ENCODE measurements around the gene RIPPLY1. TPM values are rescaled to one million over a fixed set of nuclear protein-coding genes. Genes with fewer than 3 reads are reported as not detected.
A peak's percentile ranks its signal among the peaks of the same experiment; 100 is the strongest.

Gene RIPPLY1
- total RNA-seq, 1 donor from 2014 or later: not detected

- no peaks in the 10 kb centered on the region for H3K27me3 ChIP-seq (ENCODE audit: control insufficient read depth, insufficient read depth, low read length)
- TF ChIP-seq, protein P1, sequence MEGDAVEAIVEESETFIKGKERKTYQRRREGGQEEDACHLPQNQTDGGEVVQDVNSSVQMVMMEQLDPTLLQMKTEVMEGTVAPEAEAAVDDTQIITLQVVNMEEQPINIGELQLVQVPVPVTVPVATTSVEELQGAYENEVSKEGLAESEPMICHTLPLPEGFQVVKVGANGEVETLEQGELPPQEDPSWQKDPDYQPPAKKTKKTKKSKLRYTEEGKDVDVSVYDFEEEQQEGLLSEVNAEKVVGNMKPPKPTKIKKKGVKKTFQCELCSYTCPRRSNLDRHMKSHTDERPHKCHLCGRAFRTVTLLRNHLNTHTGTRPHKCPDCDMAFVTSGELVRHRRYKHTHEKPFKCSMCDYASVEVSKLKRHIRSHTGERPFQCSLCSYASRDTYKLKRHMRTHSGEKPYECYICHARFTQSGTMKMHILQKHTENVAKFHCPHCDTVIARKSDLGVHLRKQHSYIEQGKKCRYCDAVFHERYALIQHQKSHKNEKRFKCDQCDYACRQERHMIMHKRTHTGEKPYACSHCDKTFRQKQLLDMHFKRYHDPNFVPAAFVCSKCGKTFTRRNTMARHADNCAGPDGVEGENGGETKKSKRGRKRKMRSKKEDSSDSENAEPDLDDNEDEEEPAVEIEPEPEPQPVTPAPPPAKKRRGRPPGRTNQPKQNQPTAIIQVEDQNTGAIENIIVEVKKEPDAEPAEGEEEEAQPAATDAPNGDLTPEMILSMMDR (IDR thresholded peaks at IDR 0.05; ENCODE audit: insufficient read depth, low read length, severe bottlenecking): no peak
- no peaks in the 10 kb centered on the region for H3K36me3 ChIP-seq (ENCODE audit: control insufficient read depth, insufficient read depth, low read length)
- H3K4me3 ChIP-seq (ENCODE audit: low read depth, low read length): no peak overlapping the region
- no peak for FAIRE-seq
- DNase-seq (ENCODE audit: low read depth): peak; percentile 92
Observed at GRCh38 chrX:106917830-106918500, 14.8 kb upstream of the RIPPLY1 start.

DNA sequence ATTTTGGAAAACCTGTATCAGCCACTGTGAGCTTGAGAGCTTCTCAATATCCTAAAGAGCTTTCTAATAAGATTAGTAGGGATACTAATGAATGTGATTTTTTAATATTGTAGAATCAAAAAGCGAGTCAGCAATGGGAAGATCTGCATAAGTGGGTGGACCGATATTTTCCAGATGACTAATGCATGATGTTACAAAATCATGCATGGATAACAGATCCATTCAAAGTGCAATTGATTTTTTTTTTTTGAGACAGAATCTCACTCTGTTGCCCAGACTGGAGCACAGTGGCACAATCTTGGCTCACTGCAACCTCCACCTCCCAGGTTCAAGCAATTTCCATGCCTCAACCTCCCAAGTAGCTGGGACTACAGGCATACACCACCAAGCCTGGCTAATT lies 9.7 kb upstream of the RIPPLY1 start:
- Histone ChIP-seq H3K4me3 (ENCODE audit: low read depth, low read length) (no peak overlapping the region), H3K27me3 (ENCODE audit: control insufficient read depth, insufficient read depth, low read length) (no peaks in the 10 kb centered on the region), H3K36me3 (ENCODE audit: control insufficient read depth, insufficient read depth, low read length) (no peaks in the 10 kb centered on the region)
- TF ChIP-seq, protein P1 (IDR thresholded peaks at IDR 0.05; ENCODE audit: insufficient read depth, low read length, severe bottlenecking): no peak
- no peak for FAIRE-seq
- DNase-seq (ENCODE audit: low read depth): peak; percentile 70

GRCh38 chrX:106906361-106906760 lies 3.2 kb upstream of the RIPPLY1 start:
- Histone ChIP-seq H3K4me3 (ENCODE audit: low read depth, low read length) (no peak overlapping the region), H3K36me3 (ENCODE audit: control insufficient read depth, insufficient read depth, low read length) (no peaks in the 10 kb centered on the region), H3K27me3 (ENCODE audit: control insufficient read depth, insufficient read depth, low read length) (no peaks in the 10 kb centered on the region)
- no peak for FAIRE-seq
- TF ChIP-seq, protein P1 (IDR thresholded peaks at IDR 0.05; ENCODE audit: insufficient read depth, low read length, severe bottlenecking): no peak
- no peak for DNase-seq (ENCODE audit: low read depth)

- Histone ChIP-seq H3K4me3 (ENCODE audit: low read depth, low read length) (no peak overlapping the region), H3K36me3 (ENCODE audit: control insufficient read depth, insufficient read depth, low read length) (no peaks in the 10 kb centered on the region), H3K27me3 (ENCODE audit: control insufficient read depth, insufficient read depth, low read length) (no peaks in the 10 kb centered on the region)
- TF ChIP-seq, protein P1 (IDR thresholded peaks at IDR 0.05; ENCODE audit: insufficient read depth, low read length, severe bottlenecking): no peak
- DNase-seq (ENCODE audit: low read depth) (no peak), FAIRE-seq (no peak)
Observed at GRCh38 chrX:106905064-106905708, 2.0 kb upstream of the RIPPLY1 start.

DNA sequence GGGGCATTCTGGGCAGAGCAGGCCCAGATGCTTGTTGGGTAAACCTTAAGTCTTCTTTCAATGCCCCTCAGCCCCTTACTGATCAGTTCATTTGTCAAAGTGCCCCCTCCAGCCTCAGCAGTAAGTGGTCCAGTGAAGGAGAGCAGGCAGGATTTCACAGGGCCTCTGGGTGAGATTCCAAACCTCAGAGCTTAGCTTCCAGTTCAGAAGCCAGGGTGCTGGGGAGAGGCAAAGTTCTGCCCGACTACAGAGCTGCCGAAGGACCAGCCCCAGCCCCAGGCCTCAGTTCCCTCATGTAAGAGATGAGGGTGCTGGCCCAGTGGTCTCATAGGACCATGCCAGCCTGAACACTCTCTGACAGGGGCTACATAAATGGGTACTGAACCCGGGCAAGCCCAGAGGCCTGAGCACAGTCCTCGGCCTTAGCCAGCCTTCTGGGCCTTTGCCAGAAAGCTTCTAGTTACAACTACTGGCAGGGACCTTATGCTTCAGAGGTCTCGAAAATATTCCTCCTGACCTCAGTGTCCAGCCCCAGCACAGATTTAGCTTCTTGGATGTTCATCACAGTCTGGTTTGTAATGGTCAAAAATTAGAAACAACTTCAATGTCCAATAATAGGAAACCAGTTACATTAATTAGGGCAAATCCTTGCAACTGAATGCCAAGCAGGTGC lies 851 bp upstream of the RIPPLY1 start:
- TF ChIP-seq, protein P1 (IDR thresholded peaks at IDR 0.05; ENCODE audit: insufficient read depth, low read length, severe bottlenecking): no peak
- H3K27me3 ChIP-seq (ENCODE audit: control insufficient read depth, insufficient read depth, low read length): no peaks in the 10 kb centered on the region
- DNase-seq (ENCODE audit: low read depth) (no peak), FAIRE-seq (no peak)
- H3K36me3 ChIP-seq (ENCODE audit: control insufficient read depth, insufficient read depth, low read length): no peaks in the 10 kb centered on the region
- H3K4me3 ChIP-seq (ENCODE audit: low read depth, low read length): no peak overlapping the region

Data from bronchial epithelial cell (primary cell).